Amygdala (tissue), 56 donors: ENCODE data around the gene ZNF500.

ENCODE experiments used
- DNase-seq, 56 donors: peaks; one replicate each; lab custom pipeline; 2025; lab: John Stamatoyannopoulos, UW

The ZNF500 gene

GRCh38 chr16:4714996-4715395 is 52.0 kb downstream of the ZNF500 start:
- DNase-seq = no peak

DNA sequence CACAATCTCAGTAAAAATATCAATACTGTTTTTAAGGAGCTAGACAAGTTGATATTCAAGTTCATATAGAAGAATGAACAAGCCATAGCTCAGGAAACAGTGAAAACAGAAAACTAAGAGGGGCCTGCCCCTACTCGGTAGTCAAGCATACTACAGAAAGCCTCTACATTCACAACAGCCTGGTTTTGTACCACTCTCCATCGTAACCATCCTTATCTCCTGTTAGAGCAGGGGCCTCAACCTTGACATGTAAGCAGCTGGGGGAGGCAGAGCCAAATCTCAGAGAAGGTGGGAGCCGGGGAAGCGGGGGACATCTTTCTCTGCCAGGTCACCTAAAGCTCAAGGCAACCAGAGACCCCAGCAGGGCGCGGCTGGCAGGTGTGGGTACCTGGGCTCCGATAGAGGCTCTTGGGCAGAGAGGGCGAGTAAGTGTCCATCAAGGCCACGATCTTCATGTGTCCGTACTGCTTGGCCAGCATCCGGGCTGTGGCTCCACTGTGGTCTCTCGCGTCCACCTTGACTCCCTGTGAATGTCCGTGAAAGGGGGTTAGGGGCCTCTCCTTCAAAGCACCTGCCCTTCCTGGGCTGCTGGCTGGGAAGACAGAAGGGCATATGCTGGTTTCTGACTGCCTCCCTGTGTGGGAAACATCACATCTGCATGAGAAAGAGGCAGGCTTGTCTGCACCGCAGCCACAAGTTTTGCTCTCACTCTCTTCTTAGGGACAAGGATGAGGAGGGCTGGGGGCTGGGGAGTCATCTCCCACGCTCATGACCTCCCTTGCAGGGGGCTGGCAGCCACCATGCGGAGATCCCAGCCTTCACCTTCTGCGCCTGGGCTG is 53.1 kb downstream of the ZNF500 start:
- no peak for DNase-seq

DNA sequence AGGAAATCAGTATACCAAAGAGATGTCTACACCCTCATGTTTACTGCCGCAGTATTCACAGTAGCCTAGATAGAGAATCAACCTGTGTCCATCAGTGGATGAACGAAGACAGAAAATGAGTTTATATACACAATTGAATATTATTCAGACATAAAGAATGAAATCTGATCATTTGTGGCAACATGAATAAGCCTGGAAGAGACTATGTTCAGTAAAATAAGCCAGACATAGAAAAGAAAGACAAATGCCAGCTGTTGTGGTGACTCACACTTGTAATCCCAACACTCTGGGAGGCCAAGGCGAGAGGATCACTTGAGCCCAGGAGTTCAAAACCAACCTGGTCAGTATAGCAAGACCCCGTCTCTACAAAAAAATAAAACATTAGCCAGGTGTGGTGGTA is 57.5 kb downstream of the ZNF500 start:
- DNase-seq = no peak

DNA sequence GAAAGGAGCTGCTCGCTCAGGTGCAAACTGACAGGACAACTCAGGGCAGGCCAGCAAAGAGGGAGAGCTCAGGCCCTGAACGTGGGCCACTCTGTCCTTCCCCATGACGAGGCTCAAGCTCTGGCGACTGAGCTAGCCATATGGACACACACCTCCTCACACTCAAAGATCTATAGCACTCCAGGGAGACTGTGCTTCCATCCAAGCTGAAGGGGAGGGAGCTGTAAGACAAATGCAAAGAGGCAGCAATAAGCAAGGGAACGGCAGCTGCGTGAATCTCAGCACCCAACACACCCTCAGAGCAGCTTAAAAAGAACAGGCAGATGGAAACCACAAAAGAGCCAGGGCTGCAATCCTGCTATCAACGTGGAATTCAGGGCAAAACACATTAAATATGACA is 60.1 kb downstream of the ZNF500 start:
- DNase-seq = peak in 4 of 56 donors; percentile 10 to 22 (median 14)

- no peak for DNase-seq
These were observed 62.0 kb downstream of the ZNF500 start for GRCh38 chr16:4704913-4705312.

DNA sequence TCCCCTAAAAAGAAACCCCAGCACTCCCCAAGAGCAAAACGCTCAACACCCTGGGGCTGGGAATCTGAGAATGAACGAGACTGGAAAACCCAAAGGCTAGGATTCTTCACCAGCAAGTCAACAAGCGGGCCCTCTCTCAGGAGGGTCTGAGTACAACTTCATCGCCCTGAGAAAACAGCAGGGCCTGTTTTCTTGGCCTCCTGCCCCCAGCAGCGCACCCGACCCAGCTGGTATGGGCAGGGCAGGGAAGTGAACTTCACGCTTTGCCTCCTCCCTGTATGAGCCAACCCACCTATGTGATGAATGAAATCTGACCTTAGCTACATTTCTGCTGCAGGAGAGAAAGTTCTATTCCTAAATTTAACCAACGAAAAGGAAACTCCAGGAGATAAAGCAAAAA is 62.5 kb downstream of the ZNF500 start:
- no peak for DNase-seq

DNA sequence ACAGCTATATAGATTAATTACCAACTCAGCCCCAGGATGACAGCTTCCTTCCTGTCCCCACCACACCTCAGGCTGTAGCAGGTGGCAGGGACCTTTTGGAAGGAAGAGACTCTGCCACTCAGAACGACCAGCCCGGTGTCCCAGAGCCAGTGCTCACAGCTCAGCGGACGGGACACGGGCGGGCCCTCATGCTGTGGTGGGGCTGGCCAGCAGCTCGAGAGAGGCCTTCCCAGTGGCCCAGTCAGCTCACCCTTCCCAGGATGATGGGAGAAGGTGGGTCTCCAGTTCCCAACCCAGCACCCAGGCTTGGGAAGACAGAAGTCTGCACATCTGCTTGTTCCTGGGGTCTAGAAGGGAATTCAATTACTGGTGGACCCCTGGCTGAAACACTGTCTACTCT is 63.1 kb downstream of the ZNF500 start:
- no peak for DNase-seq

GRCh38 chr16:4702466-4702808 is 64.5 kb downstream of the ZNF500 start:
- no peak for DNase-seq

- DNase-seq = no peak
These were observed 65.0 kb downstream of the ZNF500 start for GRCh38 chr16:4701791-4702465.

- DNase-seq = peak in 5 of 56 donors; percentile 2 to 37 (median 24)
These were observed 65.8 kb downstream of the ZNF500 start for GRCh38 chr16:4700997-4701743.

DNA sequence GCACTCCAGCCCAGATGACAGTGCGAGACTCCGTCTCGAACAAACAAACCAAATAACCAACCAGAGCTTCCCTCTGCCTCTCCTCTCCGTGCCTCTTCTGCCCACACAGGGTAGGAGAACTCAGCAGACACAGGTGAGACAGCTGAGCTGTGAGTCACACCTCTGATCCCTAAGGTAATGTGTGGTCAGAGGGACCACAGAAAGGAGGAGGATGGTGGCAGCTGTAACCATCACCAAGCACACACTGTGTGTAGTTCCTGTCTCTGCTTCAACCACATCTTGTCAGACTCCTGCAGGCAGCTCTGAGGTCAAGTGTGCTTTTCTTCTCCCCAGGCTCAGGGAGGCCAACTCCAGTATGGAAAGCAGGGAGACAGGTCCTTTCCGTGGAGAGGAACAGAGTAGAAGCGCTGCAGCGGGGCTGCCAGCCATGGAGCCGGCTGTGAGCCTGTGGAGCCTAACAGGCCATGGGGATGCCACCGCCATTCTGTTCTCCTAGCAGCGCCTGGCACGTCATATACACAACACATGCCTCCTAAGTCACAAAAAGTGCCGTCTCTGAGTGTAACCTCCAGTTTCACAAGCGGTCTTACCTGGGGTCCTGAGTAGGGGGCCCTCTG is 66.5 kb downstream of the ZNF500 start:
- no peak for DNase-seq

- no peak for DNase-seq
These were observed 67.9 kb downstream of the ZNF500 start for GRCh38 chr16:4699046-4699556.

- DNase-seq = no peak
These were observed 68.5 kb downstream of the ZNF500 start for GRCh38 chr16:4698321-4699045.
